Measurements from ENCODE around the gene SFTA2. TPM values are rescaled to one million over a fixed set of nuclear protein-coding genes. Genes with fewer than 3 reads are reported as not detected.

The SFTA2 gene
- total RNA-seq = not detected

DNA sequence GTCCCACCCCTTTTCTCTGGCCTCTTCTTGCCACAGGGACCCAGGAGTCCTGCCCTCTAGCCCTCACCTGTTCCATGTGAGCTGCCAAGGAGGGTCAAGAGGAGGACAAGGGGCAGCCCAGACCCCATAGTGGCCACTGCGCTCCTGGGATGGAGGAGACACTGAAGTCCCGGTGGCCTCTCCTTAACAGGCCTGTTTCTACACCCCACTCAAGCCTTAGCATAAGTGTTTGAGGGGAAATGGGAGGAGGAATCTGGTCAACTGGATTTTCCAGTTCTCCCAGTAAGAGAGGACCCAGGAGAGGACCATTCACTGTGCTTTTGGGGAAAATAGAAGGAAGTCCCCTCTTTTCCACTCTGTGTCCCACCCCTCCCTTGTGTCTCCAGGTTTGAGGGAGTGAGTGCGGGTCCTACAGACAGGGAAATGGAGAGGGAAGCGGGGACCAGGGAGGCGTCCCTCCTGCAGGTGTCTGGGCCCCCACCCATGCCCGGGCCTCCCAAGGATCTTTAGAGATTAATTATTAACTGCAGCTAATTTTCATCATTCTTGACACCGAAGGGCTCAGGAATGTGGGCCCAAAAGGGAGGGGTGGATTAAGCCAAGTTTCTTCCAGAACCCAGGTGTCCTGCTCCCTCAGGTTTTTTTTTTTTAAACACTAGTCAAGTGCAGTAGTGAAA lies at the start of gene SFTA2:
Gene SFTA2, minus strand, starts transcription at position 202 of the 677 bp plus-strand sequence. Its CDS starts 74 bp downstream, at position 128.

DNA sequence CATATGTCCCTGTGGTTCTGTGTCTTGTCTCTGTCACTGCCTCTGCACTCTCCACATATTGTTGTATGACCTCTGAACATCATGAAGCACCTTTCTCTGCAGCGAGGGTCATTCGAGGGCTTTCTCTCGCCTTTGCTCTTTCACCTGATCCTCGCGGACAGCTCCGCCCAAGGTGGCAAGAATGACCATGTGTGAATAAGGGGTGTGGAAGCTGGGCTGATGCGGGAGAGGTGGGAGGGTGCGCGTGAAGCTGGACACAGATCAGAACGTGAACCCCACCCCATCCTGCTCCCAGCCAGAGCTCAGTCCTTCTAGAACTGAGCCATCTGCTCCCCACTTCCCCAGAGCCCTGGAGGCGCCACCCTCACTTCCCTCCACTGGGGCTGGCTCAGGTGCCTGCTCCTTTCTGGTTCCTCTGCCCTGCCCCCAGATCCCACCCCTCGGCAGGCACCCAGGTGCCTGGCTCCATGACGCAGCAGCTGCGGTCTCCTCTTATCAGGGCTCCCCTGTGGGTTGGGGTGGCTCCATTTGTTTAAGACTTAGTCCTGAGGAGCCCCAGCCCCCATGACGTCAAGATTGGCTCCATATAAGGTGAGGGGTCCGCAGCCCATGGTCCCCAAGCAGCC lies 8.5 kb upstream of the SFTA2 start, which contains the start of gene MUCL3:
Gene MUCL3, plus strand, starts transcription at position 613 of the 626 bp plus-strand sequence. CDS start 27 bp downstream, outside the sequence.

DNA sequence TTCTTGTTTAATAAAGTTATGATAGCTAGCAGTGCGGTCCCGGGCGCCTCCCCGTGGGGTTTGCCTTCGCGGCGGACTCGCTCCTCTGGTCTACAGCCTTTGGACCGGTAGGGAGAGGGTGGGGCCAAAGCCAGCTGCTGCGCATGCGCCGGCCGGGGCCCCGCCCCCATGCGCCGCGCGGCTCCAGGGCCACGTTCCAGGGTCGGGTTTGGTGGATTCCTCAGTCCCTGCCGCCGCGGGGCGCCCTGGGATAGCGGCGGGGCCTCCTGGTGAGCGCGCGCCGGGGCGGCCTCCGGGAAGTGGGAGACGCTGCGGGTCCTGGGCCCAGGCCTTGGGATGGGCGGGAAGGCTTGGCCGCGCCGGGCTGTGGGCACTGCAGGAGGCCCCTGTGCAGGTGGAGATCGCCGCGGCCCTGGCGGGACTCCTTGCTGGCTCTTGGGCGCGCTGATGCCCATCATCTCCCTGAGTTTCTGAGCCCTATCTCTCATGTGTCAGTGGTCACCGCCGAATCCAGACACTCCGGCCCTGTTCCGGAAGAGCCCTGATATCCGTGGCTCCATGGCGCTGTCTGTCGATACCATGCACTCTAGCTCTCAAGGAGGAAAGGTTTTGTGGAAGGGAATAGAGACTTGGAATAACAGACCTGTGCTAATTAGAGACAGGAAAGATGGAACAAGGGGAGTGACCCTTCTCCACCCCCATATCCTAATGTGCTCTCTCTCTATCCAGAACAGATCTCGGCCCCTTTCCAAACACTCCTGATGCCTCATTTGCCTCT lies 17.7 kb downstream of the SFTA2 start, which contains the start of gene VARS2:
Gene VARS2, plus strand, starts transcription at position 163 of the 778 bp plus-strand sequence. Its CDS starts 599 bp downstream, at position 762.

DNA sequence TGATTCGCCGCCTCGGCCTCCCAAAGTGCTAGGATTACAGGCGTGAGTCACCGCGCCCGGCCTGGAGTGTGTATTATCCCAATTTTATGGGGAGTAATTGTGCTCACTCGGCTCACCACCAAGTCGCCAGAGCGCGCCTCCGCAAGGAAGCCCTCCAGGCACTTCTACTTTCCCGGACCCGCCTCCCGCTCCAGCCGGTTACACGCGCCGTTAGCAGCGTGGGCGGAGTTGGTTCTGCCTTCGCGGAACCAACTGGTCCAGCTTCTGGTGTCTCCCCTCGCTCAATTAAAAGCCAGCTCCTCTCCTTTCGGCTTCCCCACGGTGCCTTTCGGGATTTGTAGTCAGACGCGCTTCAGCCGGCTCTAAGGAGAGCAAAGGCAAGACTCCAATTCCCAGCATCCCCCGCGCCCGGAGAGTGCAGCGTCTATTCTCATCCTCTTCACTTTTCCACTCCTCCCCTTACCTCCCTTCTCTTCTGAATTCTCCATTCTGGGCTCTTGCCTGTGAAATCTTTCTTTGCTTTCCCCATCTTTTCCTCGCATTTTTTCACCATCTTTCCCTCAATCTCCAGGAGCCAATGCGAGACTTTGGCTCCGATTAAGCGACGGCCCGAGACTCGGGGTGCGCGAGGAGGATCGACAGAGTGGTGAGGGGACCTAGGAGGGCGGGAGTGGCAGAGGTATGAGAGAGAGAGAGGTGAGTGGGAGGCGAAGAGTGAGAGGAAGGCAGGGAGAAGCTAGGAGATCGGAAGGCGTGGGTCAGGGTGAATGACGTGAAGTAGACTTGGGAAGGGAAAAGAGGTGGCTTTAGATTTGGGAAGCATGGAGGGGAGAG lies 24.0 kb downstream of the SFTA2 start, which contains the start of gene GTF2H4:
Gene GTF2H4, plus strand, starts transcription at position 450 of the 834 bp plus-strand sequence.

DNA sequence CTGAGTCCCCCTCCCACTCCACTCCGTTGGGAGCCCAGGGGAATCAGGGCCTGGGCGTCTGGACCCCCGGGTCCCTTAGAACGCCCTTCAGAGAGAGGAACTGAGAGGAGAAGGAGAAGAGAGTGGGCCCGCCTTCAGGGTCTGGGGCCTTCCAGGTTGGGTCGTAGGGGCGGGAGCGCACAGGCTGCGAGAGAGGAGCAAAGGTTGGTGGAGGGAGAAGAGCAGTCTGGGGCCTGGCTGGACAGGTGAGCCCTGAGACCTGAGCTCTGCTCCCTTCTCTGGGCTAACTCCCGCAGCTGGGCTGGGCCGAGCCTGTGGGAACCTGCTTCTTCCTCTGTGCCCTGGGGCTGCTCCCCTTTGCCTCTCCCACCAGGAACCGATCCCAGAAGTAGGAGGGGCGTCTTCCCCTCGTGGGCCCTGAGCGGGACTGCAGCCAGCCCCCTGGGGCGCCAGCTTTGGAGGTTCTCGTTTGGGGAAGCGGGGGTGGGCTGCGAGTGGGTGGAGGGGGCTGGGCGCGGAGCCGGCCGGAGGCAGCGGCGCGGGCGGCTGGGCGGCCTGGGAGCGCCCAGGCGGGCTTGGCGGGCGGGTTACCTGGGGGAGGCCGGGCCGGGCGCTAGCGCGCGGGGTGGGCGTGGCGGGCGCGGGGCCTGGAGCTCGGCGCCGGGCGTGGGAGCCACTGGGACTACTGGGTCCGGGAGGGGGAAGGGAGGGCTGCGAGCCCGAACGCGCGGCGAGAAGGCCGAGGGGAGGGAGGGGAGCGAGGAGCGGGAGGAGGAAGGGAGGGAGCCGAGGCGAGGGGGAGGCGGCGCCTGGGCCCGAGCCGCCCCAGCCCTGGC lies 48.1 kb downstream of the SFTA2 start, which contains the start of gene DDR1:
Gene DDR1, plus strand, starts transcription at position 835 of the 836 bp plus-strand sequence. CDS start 4,211 bp downstream, outside the sequence.

Small RNA genes lying within 50 kb of the gene (microRNA-seq; reads per million reads assigned to microRNA genes)
- not detected for gene MIR4640 (ENCODE audit: borderline microRNAs expressed, borderline replicate concordance)

Other genes with a start within 250 kb of the SFTA2 start
- gene PPP1R18, start 245.5 kb downstream of the SFTA2 start, total RNA-seq = 100 to 1,000 TPM; 247 to 254 TPM
- gene NRM, start 241.2 kb downstream of the SFTA2 start, total RNA-seq = 10 to 100 TPM; 40.5 to 44.6 TPM
- gene MDC1, start 214.9 kb downstream of the SFTA2 start, total RNA-seq = 10 to 100 TPM; 55.0 to 57.5 TPM
- 1,000 to 10,000 TPM; 1,002 to 1,008 TPM for gene TUBB, start 211.8 kb downstream of the SFTA2 start, total RNA-seq
- gene FLOT1, start 189.5 kb downstream of the SFTA2 start, total RNA-seq = 100 to 1,000 TPM; 209 to 215 TPM
- 10 to 100 TPM; 34.2 to 34.3 TPM for gene IER3, start 187.6 kb downstream of the SFTA2 start, total RNA-seq
- gene DDR1, start 47.7 kb downstream of the SFTA2 start, total RNA-seq = 1 to 10 TPM; 7.0 to 9.3 TPM
- 10 to 100 TPM; 28.3 to 32.5 TPM for gene GTF2H4, start 24.0 kb downstream of the SFTA2 start, total RNA-seq
- 10 to 100 TPM; 32.9 to 33.4 TPM for gene VARS2, start 17.9 kb downstream of the SFTA2 start, total RNA-seq
- gene MUCL3, start 8.8 kb upstream of the SFTA2 start, total RNA-seq = not detected
- not detected for gene MUC21, start 51.5 kb upstream of the SFTA2 start, total RNA-seq
- gene MUC22, start 78.3 kb upstream of the SFTA2 start, total RNA-seq = not detected
- not detected for gene C6orf15, start 180.4 kb upstream of the SFTA2 start, total RNA-seq
- gene PSORS1C1, start 182.6 kb upstream of the SFTA2 start, total RNA-seq = not detected
- gene CDSN, start 188.3 kb upstream of the SFTA2 start, total RNA-seq = not detected
- not detected for gene PSORS1C2, start 206.9 kb upstream of the SFTA2 start, total RNA-seq
- 10 to 100 TPM; 29.1 to 34.4 TPM for gene CCHCR1, start 225.6 kb upstream of the SFTA2 start, total RNA-seq
- gene TCF19, start 226.4 kb upstream of the SFTA2 start, total RNA-seq = 10 to 100 TPM; 70.6 to 73.5 TPM
- gene POU5F1, start 238.5 kb upstream of the SFTA2 start, total RNA-seq = not detected

Data from activated naive CD4-positive, alpha-beta T cell treated with anti-CD3 and anti-CD28 coated beads, Interleukin-2, amount 10 ng/mL, durations not matched to agents 5 hours and 36 hours (primary cell).